Measurements from ENCODE around the gene HSPBAP1. TPM values are rescaled to one million over a fixed set of nuclear protein-coding genes. Genes with fewer than 3 reads are reported as not detected.

HSPBAP1 gene
- total RNA-seq, 4 donors from 2014 or later = 3.4 to 13.9 (median 4.0) TPM

DNA sequence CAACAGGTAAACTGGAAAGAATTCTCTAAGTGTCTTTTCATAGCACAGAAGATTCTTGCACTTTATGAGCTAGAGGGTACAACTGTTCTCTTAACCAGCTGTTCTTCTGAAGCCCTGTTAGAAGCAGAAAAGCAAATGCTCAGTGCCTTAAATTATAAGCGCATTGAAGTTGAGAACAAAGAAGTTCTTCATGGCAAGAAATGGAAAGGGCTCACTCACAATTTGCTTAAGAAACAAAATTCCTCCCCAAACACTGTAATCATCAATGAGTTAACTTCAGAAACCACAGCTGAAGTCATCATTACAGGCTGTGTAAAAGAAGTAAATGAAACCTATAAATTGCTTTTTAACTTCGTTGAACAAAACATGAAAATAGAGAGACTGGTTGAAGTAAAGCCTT is 93.4 kb downstream of the HSPBAP1 start:
- WGBS, 2 donors = 61 to 90% methylated on average over 2 of the region's 2 CpGs
- no peaks in the 10 kb centered on the region for H3K9me3 ChIP-seq
- no peak for DNase-seq
- intact Hi-C loops (cut with DNase I) = no loop called here
- H3K4me1 ChIP-seq = peaks cover 0 to 9% (median 0%) of the 10 kb centered on the region in 3 donors
- no peak overlapping the region for H3K4me3 ChIP-seq
- peaks cover 0 to 95% (median 16%) of the 10 kb centered on the region in 3 donors for H3K36me3 ChIP-seq
- H3K27me3 ChIP-seq = no peaks in the 10 kb centered on the region
- no peak for TF ChIP-seq POLR2A (IDR thresholded peaks at IDR 0.05)
- TF ChIP-seq, protein P1, sequence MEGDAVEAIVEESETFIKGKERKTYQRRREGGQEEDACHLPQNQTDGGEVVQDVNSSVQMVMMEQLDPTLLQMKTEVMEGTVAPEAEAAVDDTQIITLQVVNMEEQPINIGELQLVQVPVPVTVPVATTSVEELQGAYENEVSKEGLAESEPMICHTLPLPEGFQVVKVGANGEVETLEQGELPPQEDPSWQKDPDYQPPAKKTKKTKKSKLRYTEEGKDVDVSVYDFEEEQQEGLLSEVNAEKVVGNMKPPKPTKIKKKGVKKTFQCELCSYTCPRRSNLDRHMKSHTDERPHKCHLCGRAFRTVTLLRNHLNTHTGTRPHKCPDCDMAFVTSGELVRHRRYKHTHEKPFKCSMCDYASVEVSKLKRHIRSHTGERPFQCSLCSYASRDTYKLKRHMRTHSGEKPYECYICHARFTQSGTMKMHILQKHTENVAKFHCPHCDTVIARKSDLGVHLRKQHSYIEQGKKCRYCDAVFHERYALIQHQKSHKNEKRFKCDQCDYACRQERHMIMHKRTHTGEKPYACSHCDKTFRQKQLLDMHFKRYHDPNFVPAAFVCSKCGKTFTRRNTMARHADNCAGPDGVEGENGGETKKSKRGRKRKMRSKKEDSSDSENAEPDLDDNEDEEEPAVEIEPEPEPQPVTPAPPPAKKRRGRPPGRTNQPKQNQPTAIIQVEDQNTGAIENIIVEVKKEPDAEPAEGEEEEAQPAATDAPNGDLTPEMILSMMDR (IDR thresholded peaks at IDR 0.05) = no peak
- no peak overlapping the region for H3K27ac ChIP-seq

DNA sequence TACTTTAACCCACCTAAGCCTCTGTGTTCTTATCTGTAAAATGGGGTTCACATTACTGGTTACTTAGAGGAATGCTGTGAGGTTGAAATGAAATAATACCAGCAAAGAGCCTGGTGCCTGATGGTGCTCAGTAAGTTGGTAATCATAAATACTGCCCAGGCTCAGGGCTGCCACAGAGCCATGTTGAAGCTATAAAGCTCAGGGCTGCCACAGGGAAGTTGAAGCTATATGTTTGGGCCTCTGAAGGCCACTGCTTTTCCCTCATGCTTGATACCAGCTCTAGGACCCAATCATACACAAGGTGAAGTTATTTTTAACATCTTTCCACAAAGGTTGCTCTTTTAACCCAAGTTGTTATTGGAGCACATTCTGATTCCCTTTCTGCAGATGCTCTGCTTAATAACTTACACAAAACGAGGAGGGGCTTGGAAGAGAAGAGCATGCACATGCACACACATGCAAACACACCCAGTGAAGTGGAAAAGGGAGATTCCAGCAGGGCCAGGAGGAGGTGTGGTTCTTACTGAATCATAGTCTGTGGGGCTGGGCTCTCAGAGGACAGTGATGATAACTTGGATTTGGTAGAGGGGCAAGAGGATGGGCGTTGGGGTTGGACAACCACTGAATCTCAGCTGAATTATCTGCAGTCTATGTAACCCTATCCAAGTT is 95.5 kb downstream of the HSPBAP1 start:
- DNase-seq = no peak
- intact Hi-C loops (cut with DNase I) = no loop called here
- no peak for TF ChIP-seq POLR2A (IDR thresholded peaks at IDR 0.05)
- TF ChIP-seq, protein P1 (IDR thresholded peaks at IDR 0.05) = no peak
- Histone ChIP-seq H3K27ac (peak overlapping the region in 1 of 4 donors; percentile 26), H3K4me3 (no peak overlapping the region), H3K36me3 (peaks cover 0 to 98% (median 18%) of the 10 kb centered on the region in 3 donors), H3K9me3 (no peaks in the 10 kb centered on the region), H3K4me1 (peaks cover 0 to 9% (median 0%) of the 10 kb centered on the region in 3 donors), H3K27me3 (no peaks in the 10 kb centered on the region)
- WGBS, 2 donors = 29 to 33% methylated on average over 2 of the region's 2 CpGs

DNA sequence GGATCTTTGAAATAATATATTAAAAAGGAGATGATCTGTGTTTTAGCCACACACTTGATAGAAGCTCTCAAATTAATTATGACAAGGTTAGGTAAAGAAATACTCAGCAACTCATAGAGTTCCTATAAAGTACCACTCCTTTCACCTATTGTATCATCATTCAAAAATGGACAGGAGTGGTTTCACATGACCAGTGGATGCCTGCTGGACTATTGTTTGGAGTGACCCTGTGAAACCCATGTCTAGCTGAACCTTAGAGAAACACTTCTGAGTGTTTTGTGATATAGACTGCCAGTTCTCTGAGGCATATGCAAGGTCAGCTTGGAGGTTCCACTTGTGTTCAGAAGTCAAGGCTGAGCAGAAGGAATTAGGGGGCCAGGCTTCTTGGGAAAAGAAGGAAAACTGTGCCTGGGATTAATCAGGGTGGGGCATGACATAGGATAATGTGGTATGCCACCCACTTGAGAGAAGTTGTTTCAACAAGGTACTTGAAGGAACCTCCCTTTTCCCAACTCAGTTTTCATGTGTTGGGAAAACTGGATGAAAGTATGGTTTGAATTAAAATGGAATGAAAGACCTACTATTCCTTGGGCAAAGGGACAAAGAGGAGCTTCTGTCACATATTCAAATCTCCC is 97.6 kb downstream of the HSPBAP1 start:
- no peaks in the 10 kb centered on the region for H3K27me3 ChIP-seq
- H3K4me3 ChIP-seq = no peak overlapping the region
- no peaks in the 10 kb centered on the region for H3K9me3 ChIP-seq
- TF ChIP-seq, protein P1 (IDR thresholded peaks at IDR 0.05) = no peak
- TF ChIP-seq POLR2A (IDR thresholded peaks at IDR 0.05) = no peak
- H3K4me1 ChIP-seq = peaks cover 0 to 9% (median 0%) of the 10 kb centered on the region in 3 donors
- peaks cover 0 to 97% (median 27%) of the 10 kb centered on the region in 3 donors for H3K36me3 ChIP-seq
- DNase-seq = no peak
- intact Hi-C loops (cut with DNase I) = no loop called here
- H3K27ac ChIP-seq = no peak overlapping the region

DNA sequence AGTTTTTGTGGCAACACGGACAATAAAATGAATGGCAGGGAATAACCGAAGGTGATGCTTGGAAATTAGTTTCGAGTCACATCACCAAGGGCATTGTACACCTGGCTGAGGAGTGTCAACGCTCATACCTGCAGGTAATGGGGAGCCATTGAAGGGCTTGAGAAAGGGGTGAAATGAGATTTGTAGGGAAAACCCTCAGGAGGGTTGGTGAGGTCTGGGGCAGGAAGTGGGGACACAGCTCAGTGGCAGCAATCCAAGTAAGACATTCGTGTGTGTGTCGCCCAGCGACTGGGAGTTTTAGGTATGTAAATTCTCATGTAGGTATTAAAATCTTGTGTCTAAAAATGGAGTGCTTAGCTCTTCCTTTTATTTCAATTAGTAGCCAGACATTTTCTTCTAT is 98.7 kb downstream of the HSPBAP1 start:
- intact Hi-C loops (cut with DNase I) = no loop called here
- Histone ChIP-seq H3K27ac (no peak overlapping the region), H3K9me3 (no peaks in the 10 kb centered on the region), H3K36me3 (peaks cover 0 to 89% (median 24%) of the 10 kb centered on the region in 3 donors), H3K4me1 (peaks cover 0 to 9% (median 0%) of the 10 kb centered on the region in 3 donors), H3K4me3 (no peak overlapping the region), H3K27me3 (no peaks in the 10 kb centered on the region)
- TF ChIP-seq POLR2A (IDR thresholded peaks at IDR 0.05) = no peak
- TF ChIP-seq, protein P1 (IDR thresholded peaks at IDR 0.05) = no peak
- DNase-seq = no peak
- 74 to 78% methylated on average over 7 of the region's 7 CpGs for WGBS, 2 donors

DNA sequence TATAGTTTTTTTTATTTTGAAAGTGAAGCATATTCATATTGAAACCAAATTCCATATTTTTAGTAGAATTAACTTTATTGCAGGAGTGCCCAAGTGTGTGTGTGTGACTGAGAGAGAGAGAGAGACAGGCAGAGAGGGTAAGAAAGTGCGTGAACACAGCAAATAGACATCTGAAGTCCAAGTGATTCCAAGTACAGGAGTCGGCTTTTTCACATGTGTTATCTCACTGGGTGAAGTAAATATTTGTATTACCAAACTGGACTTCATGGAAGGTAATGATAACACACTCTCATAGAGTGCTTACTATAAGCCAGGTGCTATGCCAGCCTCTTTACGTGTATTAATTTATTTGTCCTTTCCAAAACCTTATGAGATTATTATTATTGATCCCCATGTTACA is 101.0 kb downstream of the HSPBAP1 start:
- no peaks in the 10 kb centered on the region for H3K27me3 ChIP-seq
- intact Hi-C loops (cut with DNase I) = no loop called here
- peaks cover 0 to 66% (median 24%) of the 10 kb centered on the region in 3 donors for H3K36me3 ChIP-seq
- 80 to 84% methylated on average over 3 of the region's 3 CpGs for WGBS, 2 donors
- H3K27ac ChIP-seq = no peak overlapping the region
- no peak overlapping the region for H3K4me3 ChIP-seq
- peaks cover 0 to 7% (median 0%) of the 10 kb centered on the region in 3 donors for H3K4me1 ChIP-seq
- TF ChIP-seq, protein P1 (IDR thresholded peaks at IDR 0.05) = no peak
- no peak for DNase-seq
- H3K9me3 ChIP-seq = no peaks in the 10 kb centered on the region
